ENCODE data around the gene FAM24B.

The FAM24B gene

DNA sequence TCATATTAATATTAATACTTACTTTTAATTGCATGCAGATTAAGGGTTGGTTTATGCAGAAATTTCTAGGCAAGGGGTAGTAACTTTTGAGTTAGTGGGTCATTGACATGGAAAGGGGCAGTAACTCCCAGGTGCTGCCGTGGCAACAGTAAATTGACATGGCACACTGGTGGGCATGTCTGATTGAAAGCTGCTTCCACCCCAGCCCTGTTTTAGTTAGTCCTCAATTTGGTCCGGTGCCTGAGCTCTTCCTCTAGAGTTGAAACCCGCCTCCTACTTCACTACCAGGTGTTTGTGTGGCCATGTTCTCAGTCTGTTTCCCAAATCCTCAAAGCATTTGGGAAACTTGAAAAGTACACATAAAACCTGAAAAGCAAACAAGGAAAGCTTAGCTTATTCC is 52.1 kb downstream of the FAM24B start:
- DNase-seq (ENCODE audit: low read depth) = no peak

- DNase-seq (ENCODE audit: low read depth) = no peak
These were observed 56.2 kb downstream of the FAM24B start for GRCh38 chr10:122822973-122823690.

DNA sequence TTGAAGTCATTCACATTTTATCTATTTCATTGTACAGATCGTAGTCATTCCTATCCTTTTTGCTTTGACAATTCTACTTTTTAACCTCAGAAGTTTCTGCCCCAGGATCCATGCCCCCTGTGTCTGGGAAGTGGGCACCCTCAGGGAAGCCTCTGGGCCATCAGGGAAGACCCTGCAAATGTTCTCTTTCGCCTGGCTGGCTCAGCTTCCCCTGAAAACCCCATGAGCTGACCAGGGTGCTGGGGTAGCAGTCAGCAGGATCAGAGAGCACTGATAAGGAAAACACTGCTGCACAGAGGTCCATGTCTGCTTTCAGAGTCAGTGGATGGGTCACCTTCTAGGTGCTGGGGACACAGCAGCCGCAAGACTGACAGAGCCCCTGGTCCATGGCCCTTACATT is 57.6 kb downstream of the FAM24B start:
- DNase-seq (ENCODE audit: low read depth) = no peak

DNA sequence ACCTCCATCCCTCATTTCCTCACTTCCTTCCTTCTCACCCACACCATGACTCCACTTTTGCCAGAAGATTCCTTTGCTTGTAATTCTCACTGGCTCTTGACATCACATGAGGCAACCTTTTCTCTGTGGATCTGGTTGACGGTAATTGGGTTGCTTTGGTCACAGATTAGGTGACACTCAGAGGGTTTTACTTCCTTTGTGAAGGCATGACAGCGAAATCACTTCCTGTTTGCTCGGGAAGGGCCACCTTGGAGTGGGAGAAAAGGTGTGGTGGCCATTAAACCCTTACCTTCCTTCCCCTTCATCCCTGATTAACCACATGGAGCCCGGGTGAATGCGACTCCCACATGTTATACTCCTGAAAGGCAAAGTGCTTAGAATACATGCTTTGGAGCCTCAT is 63.9 kb downstream of the FAM24B start:
- DNase-seq (ENCODE audit: low read depth) = no peak

GRCh38 chr10:122814493-122814892 is 64.9 kb downstream of the FAM24B start:
- no peak for DNase-seq (ENCODE audit: low read depth)

DNA sequence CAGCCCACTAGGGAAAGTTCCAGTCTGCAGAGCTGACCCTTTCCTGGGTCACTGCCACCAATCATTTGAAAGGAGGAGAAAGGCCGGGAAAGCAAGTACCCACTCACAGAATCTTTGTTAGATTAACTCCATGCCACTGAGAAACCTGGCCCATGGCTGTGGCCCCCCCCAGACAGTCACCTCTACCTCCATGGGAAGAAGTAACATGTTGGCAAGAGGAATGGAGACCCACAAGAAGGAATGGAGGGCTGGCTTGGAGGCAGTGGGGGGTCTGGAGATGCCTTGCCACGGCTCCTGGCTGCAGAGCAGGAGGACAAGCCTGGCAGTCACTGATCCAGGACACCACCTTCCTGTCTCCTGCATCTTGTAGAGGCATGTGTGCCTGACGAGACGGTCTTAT is 66.6 kb downstream of the FAM24B start:
- DNase-seq (ENCODE audit: low read depth) = no peak

DNA sequence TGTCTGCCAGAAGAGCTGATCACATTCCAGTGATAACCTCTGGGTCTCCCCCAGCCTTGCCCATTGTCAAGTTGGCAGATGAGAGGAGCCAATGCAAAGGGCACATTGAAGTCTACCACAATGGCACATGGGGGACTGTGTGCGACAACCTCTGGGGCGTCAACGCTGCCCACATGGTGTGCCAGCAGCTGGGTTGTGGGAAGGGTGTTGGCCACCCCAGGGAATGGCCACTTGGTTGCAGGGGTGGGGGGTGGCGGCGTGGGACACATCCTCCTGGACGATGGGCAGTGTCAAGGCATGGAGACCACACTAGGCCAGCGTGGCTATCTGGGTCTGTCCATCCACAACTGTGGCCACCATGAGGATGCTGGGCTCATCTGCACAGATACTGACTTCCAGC is 77.1 kb downstream of the FAM24B start:
- no peak for DNase-seq (ENCODE audit: low read depth)

Measured in activated T-cell treated with anti-CD3 and anti-CD28 coated beads for 1 hour (primary cell).